Dermis microvascular lymphatic vessel endothelial cell (primary cell): Measurements from ENCODE around the gene TMEM14B. TPM values are rescaled to one million over a fixed set of nuclear protein-coding genes. Genes with fewer than 3 reads are reported as not detected.
"Not testable (repeated sequence)": the region's sequence is repeated elsewhere in the genome, so short reads cannot be mapped to it uniquely, and the experiment has no call there.

Experiments used
- DNase-seq, 2 donors: peaks; one replicate each; pipeline versions ENCODE4 v3.0.0 to v3.0.0-alpha.2; 2010; ENCODE audit warnings: low read depth in 2 of 2
- total RNA-seq: library from RNA; depleted of rRNA; stranded (reverse); fragments of >200 nt; gene quantifications from 2 replicates; pipeline ENCODE4 v1.2.1, GENCODE V29; 2014

The TMEM14B gene
- 45.3 and 55.5 TPM in 2 replicates for total RNA-seq

DNA sequence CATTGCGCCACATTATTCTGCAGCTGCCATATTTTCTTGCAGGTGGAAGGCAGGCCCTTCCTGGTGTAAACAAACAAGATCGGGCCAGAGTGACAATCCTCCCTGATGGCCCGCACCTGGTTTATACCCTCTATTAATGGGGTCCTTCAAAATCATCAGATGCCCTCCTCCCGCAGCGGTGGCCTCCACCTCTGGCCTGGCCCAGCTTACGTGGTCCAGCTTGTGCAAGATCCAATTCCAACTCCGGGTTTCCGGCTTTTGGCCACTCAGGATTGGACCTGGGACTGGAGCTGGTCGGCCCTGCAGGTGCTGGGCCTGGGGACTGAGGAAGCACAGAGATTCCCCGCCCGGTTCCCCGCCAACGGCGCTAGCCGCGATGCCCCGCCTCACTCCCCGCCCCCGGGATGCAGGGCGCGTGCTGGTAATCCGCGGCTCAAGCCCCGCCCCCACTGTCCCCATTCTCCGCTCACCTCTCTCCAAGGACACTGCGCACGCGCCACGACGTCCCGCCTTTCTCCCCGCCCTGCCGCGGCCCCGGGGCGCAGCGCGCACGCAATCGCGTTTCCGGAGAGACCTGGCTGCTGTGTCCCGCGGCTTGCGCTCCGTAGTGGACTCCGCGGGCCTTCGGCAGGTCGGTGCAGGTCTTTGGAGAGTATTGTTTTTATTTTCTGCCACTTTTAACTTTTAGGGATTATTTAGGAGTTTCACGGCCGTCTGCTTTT, at the start of gene TMEM14B:
TSS of gene TMEM14B (plus strand) at position 555 of the 722 bp plus-strand sequence. CDS start 1,441 bp downstream, outside the sequence.
- DNase-seq: peak; percentile 88 to 97

DNA sequence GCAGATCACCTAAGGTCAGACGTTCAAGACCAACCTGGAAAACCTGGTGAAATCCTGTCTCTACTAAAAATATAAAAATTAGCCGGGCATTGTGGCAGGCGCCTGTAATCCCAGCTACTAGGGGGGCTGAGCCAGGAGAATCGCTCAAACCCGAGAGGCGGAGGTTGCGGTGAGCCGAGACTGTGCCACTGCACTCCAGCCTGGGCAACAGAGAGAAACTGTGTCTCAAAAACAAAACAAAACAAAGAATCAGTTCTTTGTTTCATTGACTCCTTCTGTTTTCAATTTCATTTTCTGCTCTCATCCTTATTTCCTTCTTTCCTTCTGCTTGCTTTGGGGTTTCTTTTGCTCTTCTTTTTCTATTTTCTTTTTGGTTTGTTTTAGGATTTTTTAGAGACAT, 33.6 kb upstream of the TMEM14B start:
- DNase-seq: no peak

DNA sequence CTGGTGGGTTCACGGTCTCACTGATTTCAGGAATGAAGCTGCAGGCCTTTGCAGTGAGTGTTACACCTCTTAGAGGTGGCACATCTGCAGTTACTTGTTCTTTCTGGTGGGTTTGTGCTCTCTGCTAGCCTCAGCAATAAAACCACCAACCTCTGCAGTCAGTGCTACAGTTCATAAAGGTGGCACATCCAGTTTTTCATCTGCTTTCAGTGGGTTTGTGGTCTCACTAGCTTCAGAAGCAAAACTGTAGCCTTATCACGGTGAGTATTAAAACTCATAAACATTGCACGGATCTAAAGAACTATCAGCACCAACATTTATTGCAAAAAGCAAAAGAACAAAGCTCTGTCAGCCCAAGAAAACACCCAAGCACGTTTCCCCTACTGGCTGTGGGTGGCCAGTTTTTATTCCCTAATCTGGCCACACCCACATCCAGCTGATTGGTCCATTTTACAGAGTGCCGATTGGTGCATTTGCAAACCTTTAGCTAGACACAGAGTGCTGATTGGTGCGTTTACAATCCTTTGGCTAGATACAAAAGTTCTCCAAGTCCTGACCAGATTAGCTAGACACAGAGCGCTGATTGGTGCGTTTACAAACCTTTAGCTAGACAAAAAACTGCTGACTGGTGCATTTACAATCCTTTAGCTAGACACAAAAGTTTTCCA, 28.2 kb upstream of the TMEM14B start:
- peak in 1 of 2 donors; percentile 25 for DNase-seq

- peak in 1 of 2 donors; percentile 12 for DNase-seq
These were observed 27.7 kb upstream of the TMEM14B start for GRCh38 chr6:10719964-10720264.

GRCh38 chr6:10720265-10720959, 27.2 kb upstream of the TMEM14B start:
- peak; percentile 39 to 54 for DNase-seq

GRCh38 chr6:10720960-10721849, 26.4 kb upstream of the TMEM14B start:
- not testable (repeated sequence) for DNase-seq

DNA sequence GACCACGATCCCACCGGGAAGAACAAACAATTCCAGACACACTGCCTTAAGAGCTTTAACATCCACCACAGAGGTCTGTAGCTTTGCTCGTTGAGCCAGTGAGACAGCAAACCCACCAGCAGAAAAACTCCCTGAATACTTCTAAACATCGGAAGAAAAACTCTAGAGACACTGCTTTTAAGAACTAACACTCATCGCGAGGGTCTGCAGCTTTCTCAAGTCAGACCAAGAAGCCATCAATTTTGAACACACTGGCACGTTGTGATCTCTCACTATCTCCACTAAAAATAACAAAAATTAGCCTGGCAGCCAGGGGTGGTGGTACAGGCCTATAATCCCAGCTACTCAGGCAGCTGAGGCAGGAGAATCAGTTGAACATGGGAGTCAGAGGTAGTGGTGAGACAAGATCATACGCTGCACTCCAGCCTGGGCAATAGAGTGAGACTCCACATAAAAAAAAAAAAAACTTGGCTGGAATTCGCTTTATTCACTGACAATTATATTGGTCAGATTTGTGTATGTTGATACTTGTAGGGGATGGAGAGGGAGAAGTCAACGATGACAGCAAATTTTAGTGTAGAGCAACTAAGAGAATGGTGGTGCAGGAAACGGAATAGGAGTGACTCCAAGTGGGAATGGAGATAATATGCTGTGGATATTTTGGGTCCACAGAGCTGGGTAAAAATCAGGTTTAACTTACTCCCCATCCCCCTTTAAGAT, 25.6 kb upstream of the TMEM14B start:
- DNase-seq: no peak

DNA sequence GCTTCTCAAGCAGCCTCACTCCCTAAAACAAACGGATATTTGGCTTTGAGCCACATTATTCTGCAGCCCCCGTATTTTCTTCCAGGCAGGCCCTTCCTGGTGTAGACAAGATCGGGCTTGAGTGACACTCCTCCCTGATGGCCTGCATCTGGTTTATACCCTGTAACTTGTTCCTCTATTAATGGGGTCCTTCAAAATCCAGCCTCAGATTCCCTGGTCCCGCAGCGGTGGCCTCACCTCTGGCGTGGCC, 25.1 kb upstream of the TMEM14B start:
- DNase-seq: no peak

DNA sequence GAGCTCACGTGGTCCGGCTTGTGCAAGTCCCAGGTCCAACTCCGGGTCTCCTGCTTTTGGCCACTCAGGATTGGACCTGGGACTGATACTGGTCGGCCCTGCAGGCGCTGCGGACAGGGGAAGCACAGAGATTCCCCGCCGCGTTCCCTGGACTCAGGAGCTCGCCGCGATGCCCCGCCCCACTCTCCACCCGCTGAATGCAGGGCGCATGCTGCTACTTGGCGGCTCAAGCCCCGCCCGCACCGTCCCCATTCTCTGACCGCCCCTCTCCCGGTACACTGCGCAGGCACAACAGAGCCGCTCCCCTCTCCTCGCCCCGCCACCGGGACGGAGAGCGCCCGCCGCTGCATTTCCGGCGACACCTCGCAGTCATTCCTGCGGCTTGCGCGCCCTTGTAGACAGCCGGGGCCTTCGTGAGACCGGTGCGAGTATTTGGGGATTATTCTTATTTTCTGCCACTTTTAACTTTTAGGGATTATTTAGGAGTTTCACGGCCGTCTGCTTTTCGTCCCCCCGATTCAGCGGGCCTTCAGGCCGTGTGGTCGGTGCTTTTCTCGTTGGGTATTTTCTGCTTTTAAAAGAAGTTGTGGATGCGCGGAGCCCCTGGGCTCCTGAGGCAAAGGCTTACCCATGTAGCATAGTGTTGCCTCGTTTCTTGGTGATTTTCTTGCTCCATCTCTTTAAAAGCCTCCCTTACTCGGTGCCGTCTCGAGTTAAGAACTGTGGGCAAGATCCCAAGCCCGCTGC, 24.6 kb upstream of the TMEM14B start, which contains the start of gene TMEM14C:
TSS of gene TMEM14C (plus strand) at position 251 of the 747 bp plus-strand sequence. CDS start 1,544 bp downstream, outside the sequence.
- DNase-seq: peak; percentile 98

DNA sequence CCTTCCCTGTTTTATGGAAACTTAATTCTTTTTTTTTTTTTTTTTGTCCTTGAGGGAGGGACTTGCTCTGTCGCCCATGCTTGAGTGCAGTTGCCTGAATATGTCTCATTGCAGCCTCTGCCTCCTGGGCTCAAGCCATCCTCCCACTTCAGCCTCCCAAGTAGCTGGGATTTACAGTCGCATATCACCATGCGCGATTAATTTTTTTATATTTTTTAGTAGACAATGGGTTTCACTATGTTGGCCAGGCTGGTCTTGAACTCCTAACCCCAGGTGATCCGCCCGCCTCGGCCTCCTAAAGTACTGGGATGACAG, 24.1 kb upstream of the TMEM14B start:
- no peak for DNase-seq

DNA sequence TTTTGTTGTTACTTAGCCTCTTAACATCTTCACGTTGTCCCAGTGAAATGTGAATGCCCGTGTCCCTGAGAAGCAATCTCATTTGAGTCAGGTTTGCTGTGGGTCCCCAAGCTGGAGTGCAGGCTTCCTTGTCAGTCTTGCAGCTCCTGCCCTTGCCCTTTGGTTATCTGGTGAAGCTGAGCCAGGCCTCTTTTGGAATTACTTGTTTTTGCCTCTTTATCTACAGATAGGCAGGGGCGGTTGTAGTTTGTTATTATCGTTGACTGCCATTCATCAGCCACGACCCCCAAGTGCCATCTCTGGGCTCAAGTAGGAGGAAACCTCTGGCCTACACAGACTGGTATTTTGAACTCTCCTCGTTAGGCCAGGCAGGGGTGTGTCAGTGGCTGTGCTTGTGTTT, 22.6 kb upstream of the TMEM14B start:
- no peak for DNase-seq

DNA sequence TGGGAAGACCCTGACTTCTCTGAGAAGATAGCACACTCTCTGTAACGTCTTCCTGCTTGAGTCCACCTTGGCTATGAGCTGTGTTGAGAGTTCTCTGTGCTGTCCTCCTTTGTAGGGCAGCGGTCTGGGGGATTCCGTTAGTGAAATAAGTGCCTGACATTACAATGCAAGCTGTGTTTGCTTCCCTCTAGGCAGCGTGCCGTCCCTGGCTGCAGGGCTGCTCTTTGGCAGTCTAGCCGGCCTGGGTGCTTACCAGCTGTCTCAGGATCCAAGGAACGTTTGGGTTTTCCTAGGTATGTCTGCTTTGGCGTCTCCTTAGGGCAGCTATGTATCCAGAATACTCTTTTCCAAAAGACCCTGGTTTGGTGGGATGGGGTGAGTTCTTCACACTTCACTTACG, 21.9 kb upstream of the TMEM14B start:
- DNase-seq: no peak

GRCh38 chr6:10730254-10730653, 17.4 kb upstream of the TMEM14B start:
- no peak for DNase-seq

- DNase-seq: no peak
These were observed 14.4 kb upstream of the TMEM14B start for GRCh38 chr6:10733151-10733715.

DNA sequence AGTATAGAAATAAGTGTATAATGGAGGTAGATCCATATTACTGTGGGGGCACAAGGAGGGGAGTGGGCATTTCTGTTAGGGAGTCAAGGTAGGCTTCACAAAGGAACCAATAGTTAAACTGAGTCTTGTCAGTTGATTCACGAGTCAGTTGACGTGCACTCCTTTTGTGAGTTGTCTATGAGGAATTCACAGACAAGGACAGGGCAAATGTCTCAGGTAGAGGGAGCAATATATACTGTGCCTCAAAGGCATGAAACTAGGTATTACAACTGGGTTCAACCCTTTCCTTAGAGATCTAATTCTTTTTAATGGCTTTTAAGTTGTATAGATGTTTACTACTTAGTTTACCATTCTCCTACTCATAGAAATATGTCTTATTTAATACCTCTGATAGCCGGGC, 13.7 kb upstream of the TMEM14B start:
- DNase-seq: no peak

- DNase-seq: no peak
These were observed 10.9 kb upstream of the TMEM14B start for GRCh38 chr6:10736731-10737130.

- DNase-seq: no peak
These were observed 7.5 kb upstream of the TMEM14B start for GRCh38 chr6:10740061-10740460.

GRCh38 chr6:10741643-10742042, 6.0 kb upstream of the TMEM14B start:
- not testable (repeated sequence) for DNase-seq

DNA sequence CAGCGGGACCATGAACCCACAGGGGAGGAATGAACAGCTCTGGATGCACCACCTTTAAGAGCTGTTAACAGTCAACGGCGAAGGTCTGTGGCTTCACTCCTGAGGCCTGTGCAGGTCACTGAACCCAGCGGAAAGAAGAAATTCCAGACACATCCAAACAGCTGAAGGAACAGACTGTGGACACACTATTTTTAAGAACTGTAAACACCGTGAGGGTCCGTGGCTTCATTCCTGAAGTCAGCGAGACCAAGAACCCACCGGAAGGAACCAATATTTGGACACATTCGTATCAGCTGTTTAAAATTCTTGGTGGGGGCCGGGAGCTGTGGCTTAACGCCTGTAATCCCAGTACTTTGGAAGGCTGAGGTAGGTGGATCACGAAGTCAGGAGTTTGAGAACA, 5.4 kb upstream of the TMEM14B start:
- no peak for DNase-seq

DNA sequence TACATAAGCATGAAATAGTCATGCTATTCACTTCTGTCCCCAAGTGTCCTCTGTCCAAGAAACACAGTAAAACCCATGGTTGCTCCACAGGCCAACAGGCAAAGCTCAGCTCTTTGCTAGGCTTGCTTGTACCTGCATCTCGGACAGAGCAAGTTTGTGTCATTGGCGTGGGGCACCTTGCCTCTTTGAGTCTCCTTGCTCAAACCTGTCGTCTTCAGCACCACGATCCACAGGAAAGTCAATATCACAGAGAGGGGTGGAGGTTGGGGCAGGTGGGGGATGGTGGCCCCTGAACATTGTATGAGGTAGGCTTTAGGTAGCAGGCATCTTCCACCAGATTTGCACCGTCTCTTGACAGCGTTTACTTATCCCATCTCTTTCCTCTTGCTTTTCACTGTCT, 4.1 kb upstream of the TMEM14B start:
- no peak for DNase-seq
